ENCODE results near the gene STRIP2. TPM values are rescaled to one million over a fixed set of nuclear protein-coding genes. Genes with fewer than 3 reads are reported as not detected.

STRIP2 gene
- total RNA-seq, 1 experiment from 2014 or later, result 6.5 TPM

- no TSS peak for BruUV-seq (replicated peaks)
- no peaks in the 10 kb centered on the region for H3K36me3 Mint-ChIP-seq (ENCODE audit: insufficient read depth, unreplicated experiment)
- Histone ChIP-seq H3K36me3 (ENCODE audit: control insufficient read depth, insufficient read depth, low read length) (no peaks in the 10 kb centered on the region), H3K4me3 (ENCODE audit: low read depth, low read length) (no peak overlapping the region), H3K9me3 (no peaks in the 10 kb centered on the region), H3K27me3 (replicated peaks; ENCODE audit: control insufficient read depth, insufficient read depth, low read length) (no peaks in the 10 kb centered on the region), H3K4me1 (no peaks in the 10 kb centered on the region)
- H3K9me3 Mint-ChIP-seq (ENCODE audit: unreplicated experiment), result no peaks in the 10 kb centered on the region
- DNase-seq, result no peak
- H3K4me3 Mint-ChIP-seq (ENCODE audit: unreplicated experiment), result no peak overlapping the region
- CTCF ChIA-PET, result no interaction called here
- POLR2A ChIA-PET, result no interaction called here
- no peak for TF ChIP-seq CTCF (IDR thresholded peaks at IDR 0.05; ENCODE audit: insufficient read depth in 1 of 2, low read depth in 1 of 2, low read length in 1 of 2, severe bottlenecking in 1 of 2, unreplicated experiment in 1 of 2)
- no peak overlapping the region for H3K27ac Mint-ChIP-seq (ENCODE audit: unreplicated experiment)
- intact Hi-C loops (cut with micrococcal nuclease; ENCODE audit: unreplicated experiment), result no loop called here
- no peaks in the 10 kb centered on the region for H3K4me1 Mint-ChIP-seq (ENCODE audit: low read depth, unreplicated experiment)
- H3K27me3 Mint-ChIP-seq (ENCODE audit: insufficient read depth, unreplicated experiment), result no peaks in the 10 kb centered on the region
These were observed 16.1 kb downstream of the STRIP2 start for GRCh38 chr7:129450295-129450694.

DNA sequence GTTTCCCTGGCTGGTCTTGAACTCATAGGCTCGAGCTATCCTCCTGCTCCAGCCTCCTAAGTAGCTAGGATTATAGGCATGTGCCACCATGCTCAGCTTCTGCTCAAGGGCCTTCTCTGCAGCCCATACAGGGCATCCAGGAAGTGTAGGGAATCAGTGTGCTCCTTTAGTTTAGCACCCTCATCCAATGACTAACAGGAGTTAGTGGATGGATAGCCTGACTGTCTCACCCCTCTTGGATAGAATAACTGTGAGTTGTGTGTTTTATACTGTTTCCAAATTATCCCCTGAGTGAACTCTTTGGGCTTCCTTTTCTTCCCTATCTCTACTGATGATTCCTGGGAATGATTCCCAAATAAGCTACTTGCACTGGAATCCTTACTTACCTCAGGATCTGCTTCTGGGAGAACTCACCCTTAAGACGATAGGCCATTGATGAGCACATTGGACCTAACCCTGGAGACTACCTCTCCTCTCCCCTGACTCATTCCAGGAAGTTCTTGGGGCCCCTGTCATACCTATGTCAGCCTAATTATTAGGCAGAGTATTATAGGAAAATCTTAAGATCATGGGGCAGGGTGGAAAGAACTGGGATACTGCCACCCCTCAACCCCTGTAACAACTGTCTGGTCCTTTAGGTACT, 18.5 kb downstream of the STRIP2 start:
- ChIA-PET POLR2A (no interaction called here), CTCF (no interaction called here)
- Mint-ChIP-seq H3K27ac (ENCODE audit: unreplicated experiment) (no peak overlapping the region), H3K36me3 (ENCODE audit: insufficient read depth, unreplicated experiment) (no peaks in the 10 kb centered on the region), H3K4me1 (ENCODE audit: low read depth, unreplicated experiment) (no peaks in the 10 kb centered on the region), H3K27me3 (ENCODE audit: insufficient read depth, unreplicated experiment) (no peaks in the 10 kb centered on the region), H3K9me3 (ENCODE audit: unreplicated experiment) (no peaks in the 10 kb centered on the region), H3K4me3 (ENCODE audit: unreplicated experiment) (no peak overlapping the region)
- H3K9me3 ChIP-seq, result no peaks in the 10 kb centered on the region
- no peak for DNase-seq
- intact Hi-C loops (cut with micrococcal nuclease; ENCODE audit: unreplicated experiment), result no loop called here
- H3K27me3 ChIP-seq (replicated peaks; ENCODE audit: control insufficient read depth, insufficient read depth, low read length), result no peaks in the 10 kb centered on the region
- 0 out of 2 replicates have a peak, but pooled peaks cover 6% of the 10 kb centered on the region for H3K4me1 ChIP-seq
- H3K4me3 ChIP-seq (ENCODE audit: low read depth, low read length), result no peak overlapping the region
- no TSS peak for BruUV-seq (replicated peaks)
- H3K36me3 ChIP-seq (ENCODE audit: control insufficient read depth, insufficient read depth, low read length), result no peaks in the 10 kb centered on the region
- TF ChIP-seq CTCF (IDR thresholded peaks at IDR 0.05; ENCODE audit: insufficient read depth in 1 of 2, low read depth in 1 of 2, low read length in 1 of 2, severe bottlenecking in 1 of 2, unreplicated experiment in 1 of 2), result no peak

DNA sequence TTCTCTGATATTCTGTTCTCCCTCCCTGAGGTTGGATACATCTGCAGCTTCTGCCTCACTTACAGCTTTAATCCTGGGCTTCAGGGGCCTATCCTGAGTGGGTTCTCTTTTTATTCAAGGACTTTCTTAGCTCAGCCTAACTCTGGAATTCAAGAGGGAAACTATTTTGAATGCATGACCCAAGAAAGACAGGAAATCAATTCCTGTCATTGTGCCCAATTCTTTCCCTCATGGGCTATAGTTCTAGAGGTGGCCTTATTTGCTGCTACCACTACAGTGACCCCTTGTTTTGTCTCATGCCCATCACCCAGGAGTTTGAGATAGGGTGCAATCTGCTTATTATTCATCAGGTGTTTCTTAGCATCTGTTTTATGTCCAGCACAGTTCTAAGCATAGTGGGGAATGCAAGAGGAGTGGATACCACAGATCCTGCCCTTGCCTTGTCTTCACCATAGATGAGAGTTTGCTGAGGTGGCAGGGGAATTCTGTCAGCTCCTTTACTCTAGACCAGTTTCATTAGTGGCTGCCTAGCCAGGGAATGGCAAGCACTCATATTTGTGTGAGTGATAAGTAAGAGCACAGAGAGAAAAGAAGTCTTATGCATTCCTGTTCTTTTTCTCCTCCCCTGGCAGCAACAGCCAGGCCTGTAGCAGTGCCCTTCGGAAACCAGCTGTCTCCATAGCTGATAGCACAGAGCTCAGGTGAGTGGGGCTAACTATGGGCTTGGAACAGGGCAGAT, 19.4 kb downstream of the STRIP2 start:
- BruUV-seq (replicated peaks), result no TSS peak
- no peaks in the 10 kb centered on the region for H3K9me3 Mint-ChIP-seq (ENCODE audit: unreplicated experiment)
- no peak overlapping the region for H3K4me3 ChIP-seq (ENCODE audit: low read depth, low read length)
- H3K27ac Mint-ChIP-seq (ENCODE audit: unreplicated experiment), result no peak overlapping the region
- H3K4me1 ChIP-seq, result 0 out of 2 replicates have a peak, but pooled peaks cover 6% of the 10 kb centered on the region
- no peaks in the 10 kb centered on the region for H3K4me1 Mint-ChIP-seq (ENCODE audit: low read depth, unreplicated experiment)
- no peak overlapping the region for H3K4me3 Mint-ChIP-seq (ENCODE audit: unreplicated experiment)
- H3K27me3 ChIP-seq (replicated peaks; ENCODE audit: control insufficient read depth, insufficient read depth, low read length), result no peaks in the 10 kb centered on the region
- no peak for DNase-seq
- CTCF ChIA-PET, result no interaction called here
- H3K36me3 ChIP-seq (ENCODE audit: control insufficient read depth, insufficient read depth, low read length), result no peaks in the 10 kb centered on the region
- H3K36me3 Mint-ChIP-seq (ENCODE audit: insufficient read depth, unreplicated experiment), result no peaks in the 10 kb centered on the region
- POLR2A ChIA-PET, result no interaction called here
- H3K9me3 ChIP-seq, result no peaks in the 10 kb centered on the region
- H3K27me3 Mint-ChIP-seq (ENCODE audit: insufficient read depth, unreplicated experiment), result no peaks in the 10 kb centered on the region
- intact Hi-C loops (cut with micrococcal nuclease; ENCODE audit: unreplicated experiment), result no loop called here
- no peak for TF ChIP-seq CTCF (IDR thresholded peaks at IDR 0.05; ENCODE audit: insufficient read depth in 1 of 2, low read depth in 1 of 2, low read length in 1 of 2, severe bottlenecking in 1 of 2, unreplicated experiment in 1 of 2)
